K562 (cell line): Measurements from ENCODE around the gene VMP1. TPM values are rescaled to one million over a fixed set of nuclear protein-coding genes. Genes with fewer than 3 reads are reported as not detected.

Experiments
- ATAC-seq: fragments of 200-7000 bp; cut with Tn5 transposase; 3 replicates; pipeline ENCODE4 v1.9.1; 2020; ENCODE audit warnings: moderate library complexity
- BruUV-seq: library from RNA; stranded (reverse); fragments of 400-500 nt; replicated peaks from 2 replicates; lab custom pipeline; 2021; lab: Mats Ljungman, UMichigan
- CTCF ChIA-PET: fragments of 300-600 bp; formaldehyde crosslinking; extraction: SDS; loops from one replicate; lab custom pipeline; 2021; ENCODE audit warnings: low intra/inter-chr PET ratio; lab: Yijun Ruan, JAX
- POLR2A ChIA-PET: fragments of 300-600, 350-650 bp; sonication (Branson Sonifier 250); formaldehyde crosslinking; extraction: SDS; loops from one replicate; lab custom pipeline; 2021; ENCODE audit warnings: antibody characterized with exemption, inconsistent platforms; lab: Yijun Ruan, JAX
- DNase-seq, 4 experiments: peaks; one replicate each; pipeline versions ENCODE4 v3.0.0 to v3.0.0-alpha.2; 2011 to 2018; ENCODE audit warnings: low spot score in 3 of 4, mixed read lengths in 3 of 4; ENCODE audit errors: extremely low read depth in 1 of 4
- FAIRE-seq: peaks from 2 replicates; lab custom pipeline; 2011; peaks lifted over from hg19 to GRCh38; lab: Jason Lieb, UNC
- H2AFZ ChIP-seq: 2 replicates; pipeline ENCODE4 v1.6.0; 2011; ENCODE audit warnings: low read depth, low read length, control low read depth, inconsistent platforms
- H3K27ac ChIP-seq: fragments of 200-600 bp; 3 replicates; pipeline ENCODE4 v1.8.0; 2011; ENCODE audit warnings: low read depth, mild to moderate bottlenecking, control low read depth, inconsistent platforms, low read length, moderate library complexity, mixed read lengths; ENCODE audit errors: extremely low read depth
- H3K27me3 ChIP-seq, 2 experiments: fragments of 300-600 bp in 1 of 2; 2 replicates in 1 of 2; 3 replicates in 1 of 2; pipeline versions ENCODE4 v1.6.0 to v1.8.0; 2011; ENCODE audit warnings: inconsistent platforms in 2 of 2, low read length in 2 of 2, mild to moderate bottlenecking in 1 of 2, mixed read lengths in 1 of 2, moderate library complexity in 1 of 2; ENCODE audit not compliant: control insufficient read depth in 2 of 2, insufficient read depth in 2 of 2
- H3K36me3 ChIP-seq: fragments of 300-600 bp; 3 replicates; pipeline ENCODE4 v1.8.0; 2011; ENCODE audit warnings: mild to moderate bottlenecking, low read length, inconsistent platforms; ENCODE audit not compliant: control insufficient read depth, insufficient read depth
- H3K4me1 ChIP-seq, 2 experiments: fragments of 200-600 bp in 1 of 2; replicated peaks in 1 of 2; 2 replicates in 1 of 2; 3 replicates in 1 of 2; pipeline versions ENCODE4 v1.5.1 to v1.8.0; 2011; ENCODE audit warnings: inconsistent platforms in 2 of 2, low read length in 2 of 2, mild to moderate bottlenecking in 1 of 2, mixed read lengths in 1 of 2, moderate library complexity in 1 of 2; ENCODE audit not compliant: control insufficient read depth in 2 of 2, insufficient read depth in 2 of 2
- H3K4me2 ChIP-seq: 2 replicates; pipeline ENCODE4 v1.6.1; 2011; ENCODE audit warnings: low read length, control low read depth, inconsistent platforms, mixed read lengths; ENCODE audit not compliant: insufficient read depth
- H3K4me3 ChIP-seq: fragments of 200-600 bp; sonication (generic), shearing (Covaris generic); 2 replicates; pipeline ENCODE4 v1.5.1; 2016; ENCODE audit warnings: control low read depth, inconsistent platforms
- H3K79me2 ChIP-seq: fragments of 200-600 bp; 3 replicates; pipeline ENCODE4 v1.8.0; 2011; ENCODE audit warnings: low read length, inconsistent platforms; ENCODE audit not compliant: control insufficient read depth, insufficient read depth
- H3K9ac ChIP-seq, 2 experiments: 2 replicates each; pipeline versions ENCODE4 v1.6.0 to v1.6.1; 2011; ENCODE audit warnings: low read depth in 2 of 2, low read length in 2 of 2, control low read depth in 1 of 2, inconsistent platforms in 1 of 2, mild to moderate bottlenecking in 1 of 2, mixed read lengths in 1 of 2; ENCODE audit not compliant: insufficient read depth in 1 of 2
- H3K9me1 ChIP-seq: one replicate; pipeline ENCODE4 v1.6.0; 2011; ENCODE audit warnings: inconsistent platforms, mild to moderate bottlenecking, low read length, moderate library complexity; ENCODE audit not compliant: control insufficient read depth, insufficient read depth
- H3K9me3 ChIP-seq: replicated peaks from 2 replicates; pipeline ENCODE4 v1.5.1; 2011; ENCODE audit warnings: low read depth, low read length, inconsistent platforms; ENCODE audit not compliant: control insufficient read depth, insufficient read depth
- H4K20me1 ChIP-seq: replicated peaks from 2 replicates; pipeline ENCODE4 v1.6.1; 2011; ENCODE audit warnings: low read length, inconsistent platforms, mixed read lengths; ENCODE audit not compliant: control insufficient read depth, insufficient read depth
- AFF1 ChIP-seq, 2 experiments: fragments of 450-650 bp; IDR thresholded peaks; 2 replicates each; pipeline ENCODE4 v1.6.1; 2018; ENCODE audit warnings: mild to moderate bottlenecking in 2 of 2, low read depth in 1 of 2; ENCODE audit not compliant: partially characterized antibody in 2 of 2
- BHLHE40 ChIP-seq: IDR thresholded peaks from 2 replicates; pipeline ENCODE4 v1.6.1; 2011; ENCODE audit warnings: low read length, improper control_type of control experiment
- CGGBP1 ChIP-seq: fragments of 250-450 bp; sonication (Bioruptor Pico); IDR thresholded peaks from 2 replicates; pipeline ENCODE4 v1.9.0; 2021; ENCODE audit warnings: mild to moderate bottlenecking
- EHMT2 ChIP-seq: fragments of 450-650 bp; IDR thresholded peaks from 2 replicates; pipeline ENCODE4 v1.6.1; 2018; ENCODE audit warnings: antibody characterized with exemption
- HMG20A ChIP-seq: fragments of 450-650 bp; formaldehyde crosslinking; conservative IDR thresholded peaks from 2 replicates; pipeline ENCODE4 v1.4.0; 2020; ENCODE audit warnings: mild to moderate bottlenecking, mixed read lengths
- HNRNPK ChIP-seq: fragments of 200-400 bp; formaldehyde crosslinking; IDR thresholded peaks from one replicate; pipeline ENCODE4 v1.6.1; 2018; ENCODE audit warnings: mild to moderate bottlenecking, low read depth, low read length; ENCODE audit not compliant: poor library complexity, severe bottlenecking
- MAFF ChIP-seq: IDR thresholded peaks from 2 replicates; pipeline ENCODE4 v1.6.1; 2012; ENCODE audit warnings: low read length, improper control_type of control experiment
- NFIX ChIP-seq: fragments of 250-450 bp; sonication (Bioruptor Pico); IDR thresholded peaks from 2 replicates; pipeline ENCODE4 v1.4.0; 2020; ENCODE audit warnings: low read depth, mild to moderate bottlenecking, moderate library complexity
- ZBTB40 ChIP-seq, 2 experiments: fragments of 450-650 bp in 1 of 2; sonication (generic) in 1 of 2; formaldehyde crosslinking in 1 of 2; IDR thresholded peaks; 2 replicates each; pipeline versions ENCODE4 v1.7.1 to v1.9.0; 2016 to 2022; ENCODE audit warnings: inconsistent platforms in 1 of 2, mild to moderate bottlenecking in 1 of 2, missing genetic modification reagents in 1 of 2
- ZNF780A ChIP-seq: fragments of 250-450 bp; sonication (Bioruptor Pico); IDR thresholded peaks from 2 replicates; pipeline ENCODE4 v1.5.0; 2021; ENCODE audit warnings: mild to moderate bottlenecking
- WGBS: fragments of 100-300 bp; shearing (Covaris generic); methylation state at CpG from one replicate; pipeline ENCODE4 v1.1.6; 2016; ENCODE audit warnings: low coverage, mixed read lengths; ENCODE audit not compliant: insufficient coverage; ENCODE audit errors: missing lambda C conversion rate; 5-methylcytosine and 5-hydroxymethylcytosine counted together
- in situ Hi-C: fragments of 300-500 bp; cut with MboI; formaldehyde crosslinking; loops from 4 replicates; pipeline ENCODE4 v1.15.0; 2018; ENCODE audit warnings: inconsistent platforms, mixed read lengths
- intact Hi-C: fragments of 100-400 bp; cut with micrococcal nuclease; formaldehyde crosslinking; loops from 2 replicates; pipeline ENCODE4 v1.14.2; 2022
- polyA plus RNA-seq, 8 experiments: library from polyadenylated mRNA; depleted of rRNA in 4 of 8; stranded (reverse) in 5 of 8; unstranded in 3 of 8; fragments of >200 nt; fragmentation: Nextera tagmentation in 2 of 8; fragmentation: Illumina TruSeq in 1 of 8; extraction: Ambion mirVana in 2 of 8; extraction: Trizol in 1 of 8; gene quantifications; 2 replicates each; pipeline versions ENCODE4 v1.2.1 to v1.2.3, GENCODE V29; 2011 to 2014; ENCODE audit warnings: inconsistent platforms in 1 of 8, missing spikeins in 1 of 8
- total RNA-seq, 7 experiments: library from RNA; depleted of rRNA in 6 of 7; stranded (reverse); fragments of >200 nt in 6 of 7; fragmentation: Illumina TruSeq in 2 of 7; extraction: Trizol in 2 of 7; gene quantifications; 2 replicates each; pipeline versions ENCODE4 v1.2.1 to v1.2.3, GENCODE V29; 2011 to 2021; ENCODE audit warnings: low replicate concordance in 1 of 7

Gene VMP1
- total and polyA plus RNA-seq, 9 of the 15 experiments (the other 6 are each of a cell fraction or from before 2014, with no cell fraction given): 123 to 304 (median 151) TPM

GRCh38 chr17:59810894-59811153, 103.4 kb downstream of the VMP1 start:
- no peak for FAIRE-seq
- H3K9me3 ChIP-seq: no peaks in the 10 kb centered on the region
- CTCF ChIA-PET: no interaction called here
- no peaks in the 10 kb centered on the region; a peak in 2 of 5 replicates for H3K4me1 ChIP-seq
- POLR2A ChIA-PET: no interaction called here
- H3K36me3 ChIP-seq: peaks cover 29% of the 10 kb centered on the region
- H3K4me3 ChIP-seq: no peak overlapping the region
- no peak overlapping the region for H2AFZ ChIP-seq
- no peaks in the 10 kb centered on the region for H3K27me3 ChIP-seq
- no peaks in the 10 kb centered on the region for H4K20me1 ChIP-seq
- no TSS peak for BruUV-seq
- in situ Hi-C loops (no loop called here), intact Hi-C loops (no loop called here)
- no peaks in the 10 kb centered on the region for H3K79me2 ChIP-seq
- no peak for DNase-seq
- no peak overlapping the region for H3K4me2 ChIP-seq
- WGBS: 100% methylated on average over 1 of the region's 1 CpG
- no peaks in the 10 kb centered on the region for H3K9me1 ChIP-seq
- H3K9ac ChIP-seq: no peak overlapping the region; a peak in 1 of 4 replicates
- ATAC-seq: no peak
- no peak overlapping the region for H3K27ac ChIP-seq
- no peak for TF ChIP-seq BHLHE40
- no peak for TF ChIP-seq CGGBP1 (CRISPR knock-in tag)
- no peak for TF ChIP-seq ZNF780A (CRISPR knock-in tag)
- TF ChIP-seq ZBTB40 (IDR thresholded peaks at IDR 0.05): no peak
- no peak for TF ChIP-seq ZBTB40 (CRISPR knock-in tag; IDR thresholded peaks at IDR 0.05)
- TF ChIP-seq NFIX (CRISPR knock-in tag): no peak
- TF ChIP-seq HMG20A (CRISPR knock-in tag): no peak
- no peak for TF ChIP-seq HNRNPK
- TF ChIP-seq AFF1 (IDR thresholded peaks at IDR 0.05; ENCODE audit: low read depth in 1 of 2, partially characterized antibody in 2 of 2): no peak
- no peak for TF ChIP-seq MAFF
- no peak for TF ChIP-seq EHMT2
